ENCODE measurements around the gene E2F1. TPM values are rescaled to one million over a fixed set of nuclear protein-coding genes. Genes with fewer than 3 reads are reported as not detected.

E2F1 gene
- total and polyA plus RNA-seq, 2 donors (not counting 3 experiments of a cell fraction or from before 2014, with no cell fraction given) = 20.7 to 29.6 TPM

- intact Hi-C loops (cut with micrococcal nuclease) = no loop called here
- ChIA-PET CTCF (interaction anchor here (0.7 to 1.3 kb wide), 2 partner anchors 10 to 14 kb away, joined by 3 read pairs; no protein-coding TSS in a partner anchor), POLR2A (no interaction called here)
- no peaks in the 10 kb centered on the region for H3K9me1 ChIP-seq (replicated peaks; ENCODE audit: control insufficient read depth, extremely low read depth, insufficient read depth, low read length)
- H3K9ac ChIP-seq (replicated peaks; ENCODE audit: extremely low read depth, insufficient read depth, low read length) = no peak overlapping the region
- H3K9me3 ChIP-seq (replicated peaks; ENCODE audit: control insufficient read depth, insufficient read depth, low read length) = no peaks in the 10 kb centered on the region
- FAIRE-seq = no peak
- H3K4me2 ChIP-seq (ENCODE audit: insufficient read depth, low read length) = no peak overlapping the region
- no peaks in the 10 kb centered on the region for H4K20me1 ChIP-seq (replicated peaks; ENCODE audit: control insufficient read depth, extremely low read depth, insufficient read depth, low read length)
- no peaks in the 10 kb centered on the region for H3K36me3 ChIP-seq (ENCODE audit: control insufficient read depth in 2 of 2, extremely low read depth in 1 of 2, insufficient read depth in 2 of 2, low read length in 2 of 2)
- H2AFZ ChIP-seq (ENCODE audit: low read depth, low read length) = no peak overlapping the region
- BruUV-seq (replicated peaks) = no TSS peak
- H3K79me2 ChIP-seq (ENCODE audit: control insufficient read depth, insufficient read depth, low read length) = no peaks in the 10 kb centered on the region
- H3K27ac ChIP-seq (ENCODE audit: insufficient read depth, low read depth, low read length) = no peak overlapping the region
- no peak overlapping the region for H3K4me3 ChIP-seq (replicated peaks in 1 of 3; ENCODE audit: insufficient read depth in 1 of 3, low read depth in 1 of 3, low read length in 3 of 3)
- H3K4me1 ChIP-seq (ENCODE audit: control insufficient read depth, extremely low read depth, insufficient read depth, low read length) = peaks cover 5% of the 10 kb centered on the region
- TF ChIP-seq JUN (IDR thresholded peaks at IDR 0.05; ENCODE audit: borderline replicate concordance, insufficient read depth, insufficient read length, low read depth) (no peak), POLR2AphosphoS5 (IDR thresholded peaks at IDR 0.05; ENCODE audit: insufficient read depth, low read depth, low read length) (no peak), GATA2 (IDR thresholded peaks at IDR 0.05; ENCODE audit: insufficient read depth, insufficient read length, low read depth, low read length) (no peak), MAX (IDR thresholded peaks at IDR 0.05; ENCODE audit: insufficient read depth, insufficient read length) (no peak), FOS (IDR thresholded peaks at IDR 0.05; ENCODE audit: borderline replicate concordance, insufficient read depth, low read length) (no peak), MYC (IDR thresholded peaks at IDR 0.05; ENCODE audit: low read depth, low read length) (no peak), EZH2 (IDR thresholded peaks at IDR 0.05; ENCODE audit: borderline replicate concordance, low read depth, low read length, severe bottlenecking) (no peak), CTCF (IDR thresholded peaks at IDR 0.05; ENCODE audit: extremely low read depth in 1 of 2, insufficient read depth in 1 of 2, low read depth in 1 of 2, low read length in 2 of 2) (no peak), POLR2A (IDR thresholded peaks at IDR 0.05; ENCODE audit: low read depth, low read length) (no peak)
- dilution Hi-C loops (cut with MboI; ENCODE audit: extremely low pct_ligation_motif_present, low sequenced_read_pairs) = no loop called here
- H3K27me3 ChIP-seq (ENCODE audit: control insufficient read depth in 2 of 2, insufficient read depth in 2 of 2, low read length in 2 of 2) = no peaks in the 10 kb centered on the region
- no peak for DNase-seq (ENCODE audit: low read depth, low spot score)
Observed at GRCh38 chr20:33694639-33695012, 8.4 kb upstream of the E2F1 start.
